ENCODE measurements around the gene RAD51B.

GRCh38 chr14:68576496-68577244, 757.1 kb downstream of the RAD51B start:
- no peak for TF ChIP-seq POLR2AphosphoS5 (IDR thresholded peaks at IDR 0.05; ENCODE audit: low read depth, low read length)
- TF ChIP-seq POLR2A (IDR thresholded peaks at IDR 0.05; ENCODE audit: low read depth, low read length): no peak

Measured in GM12892 (cell line).